22Rv1 (cell line): Measurements from ENCODE around the gene RBM33.
"Not testable (repeated sequence)": the region's sequence is repeated elsewhere in the genome, so short reads cannot be mapped to it uniquely, and the experiment has no call there.

Experiments used
- H3K27ac ChIP-seq: fragments of 450-650 bp; 2 replicates; pipeline ENCODE4 v1.5.1; 2017
- CTCF ChIP-seq: fragments of 450-650 bp; IDR thresholded peaks from 2 replicates; pipeline ENCODE4 v1.5.1; 2017; ENCODE audit warnings: mild to moderate bottlenecking
- ZFX ChIP-seq: fragments of 450-650 bp; IDR thresholded peaks from 2 replicates; pipeline ENCODE4 v1.6.1; 2017; ENCODE audit warnings: antibody characterized with exemption, borderline replicate concordance

RBM33 gene

GRCh38 chr7:155603858-155604503 is 40.5 kb upstream of the RBM33 start:
- H3K27ac ChIP-seq = no peak overlapping the region

GRCh38 chr7:155604504-155604997 is 39.9 kb upstream of the RBM33 start:
- H3K27ac ChIP-seq = no peak overlapping the region
- TF ChIP-seq ZFX (no peak), CTCF (no peak)

More at GRCh38 chr7:155603858-155604503, 40.5 kb upstream of the RBM33 start:
- no peak for TF ChIP-seq ZFX
- no peak for TF ChIP-seq CTCF

GRCh38 chr7:155609185-155609584 is 35.3 kb upstream of the RBM33 start:
- TF ChIP-seq CTCF = no peak
- no peak for TF ChIP-seq ZFX
- no peak overlapping the region for H3K27ac ChIP-seq

- TF ChIP-seq ZFX = no peak
- no peak for TF ChIP-seq CTCF
- H3K27ac ChIP-seq = no peak overlapping the region
Measured at GRCh38 chr7:155610633-155611193, 33.7 kb upstream of the RBM33 start.

GRCh38 chr7:155611808-155612447 is 32.5 kb upstream of the RBM33 start:
- no peak overlapping the region for H3K27ac ChIP-seq
- TF ChIP-seq CTCF (no peak), ZFX (no peak)

GRCh38 chr7:155612658-155613057 is 31.8 kb upstream of the RBM33 start:
- no peak overlapping the region for H3K27ac ChIP-seq
- TF ChIP-seq CTCF = no peak
- TF ChIP-seq ZFX = no peak

GRCh38 chr7:155615085-155615484 is 29.4 kb upstream of the RBM33 start:
- not testable (repeated sequence) for H3K27ac ChIP-seq
